GM12878 (cell line): ENCODE data around the gene DGKQ. TPM values are rescaled to one million over a fixed set of nuclear protein-coding genes. Genes with fewer than 3 reads are reported as not detected.

ENCODE experiments used
- CHD4 ChIP-seq: fragments of 200-600 bp; sonication (generic); IDR thresholded peaks from 2 replicates; pipeline ENCODE4 v1.6.1; 2016; ENCODE audit warnings: mild to moderate bottlenecking
- IKZF2 ChIP-seq, 2 experiments: fragments of 450-650 bp; IDR thresholded peaks; 2 replicates each; pipeline ENCODE4 v1.6.1; 2017; ENCODE audit warnings: mild to moderate bottlenecking in 2 of 2, moderate library complexity in 2 of 2
- JUND ChIP-seq: IDR thresholded peaks from 2 replicates; pipeline ENCODE4 v1.6.1; 2012; ENCODE audit warnings: low read depth, mild to moderate bottlenecking, low read length, improper control_type of control experiment, moderate library complexity
- MTA3 ChIP-seq: IDR thresholded peaks from 2 replicates; pipeline ENCODE4 v1.6.1; 2012; ENCODE audit warnings: low read length, inconsistent platforms, borderline replicate concordance
- RCOR1 ChIP-seq: conservative IDR thresholded peaks from 2 replicates; pipeline ENCODE4 v1.6.1; 2012; ENCODE audit warnings: low read depth, low read length, improper control_type of control experiment
- YY1 ChIP-seq: IDR thresholded peaks from 2 replicates; pipeline ENCODE4 v1.6.1; 2011; ENCODE audit warnings: low read depth, mild to moderate bottlenecking, low read length
- polyA plus RNA-seq, 11 experiments: library from polyadenylated mRNA; depleted of rRNA in 4 of 11; unstranded in 6 of 11; stranded (reverse) in 5 of 11; fragments of >200 nt; fragmentation: Nextera tagmentation in 4 of 11; fragmentation: Illumina TruSeq in 1 of 11; extraction: Ambion mirVana in 4 of 11; extraction: Trizol in 1 of 11; gene quantifications; 1 replicate in 1 of 11; 2 replicates in 10 of 11; pipeline versions ENCODE4 v1.2.1 to v1.2.3, GENCODE V29; 2011 to 2016; ENCODE audit warnings: inconsistent platforms in 2 of 11, missing spikeins in 2 of 11, low read depth in 1 of 11
- total RNA-seq, 4 experiments: library from RNA; depleted of rRNA in 3 of 4; stranded (reverse); fragments of >200 nt in 3 of 4; fragmentation: Illumina TruSeq in 1 of 4; extraction: Trizol in 1 of 4; gene quantifications; 2 replicates each; pipeline versions ENCODE4 v1.2.1 to v1.2.3, GENCODE V29; 2013 to 2021
- TF ChIP-seq, protein P1 (sequence below): IDR thresholded peaks from 2 replicates; pipeline ENCODE4 v1.6.1; 2012; ENCODE audit warnings: mild to moderate bottlenecking, low read depth, low read length
- TF ChIP-seq, protein P2 (sequence below): fragments of 450-650 bp; IDR thresholded peaks from 2 replicates; pipeline ENCODE4 v1.6.1; 2017; ENCODE audit warnings: mild to moderate bottlenecking, moderate library complexity

DGKQ gene
- total and polyA plus RNA-seq, 10 of the 15 experiments (the other 5 are each of a cell fraction or from before 2014, with no cell fraction given) = 0.11 to 10.5 (median 1.4) TPM

DNA sequence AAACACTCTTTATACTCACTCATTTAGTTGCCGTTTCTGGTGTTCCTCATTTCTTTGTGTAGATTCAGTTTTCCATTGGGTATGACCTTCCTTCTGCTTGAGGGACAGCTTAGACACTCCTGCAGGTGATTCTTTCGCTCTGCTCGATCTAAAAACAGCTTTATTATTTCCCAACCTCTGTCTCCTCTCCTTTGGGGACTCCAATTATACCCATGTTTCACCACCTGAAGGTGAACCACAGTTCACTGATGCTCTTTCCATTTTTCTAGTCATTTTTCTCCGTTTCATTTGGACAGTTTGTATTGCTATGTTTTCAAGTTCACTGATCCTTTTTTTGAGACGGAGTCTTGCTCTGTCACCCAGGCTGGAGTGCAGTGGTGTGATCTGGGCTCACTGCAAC, 33.5 kb upstream of the DGKQ start (continued):
- TF ChIP-seq, protein P1, sequence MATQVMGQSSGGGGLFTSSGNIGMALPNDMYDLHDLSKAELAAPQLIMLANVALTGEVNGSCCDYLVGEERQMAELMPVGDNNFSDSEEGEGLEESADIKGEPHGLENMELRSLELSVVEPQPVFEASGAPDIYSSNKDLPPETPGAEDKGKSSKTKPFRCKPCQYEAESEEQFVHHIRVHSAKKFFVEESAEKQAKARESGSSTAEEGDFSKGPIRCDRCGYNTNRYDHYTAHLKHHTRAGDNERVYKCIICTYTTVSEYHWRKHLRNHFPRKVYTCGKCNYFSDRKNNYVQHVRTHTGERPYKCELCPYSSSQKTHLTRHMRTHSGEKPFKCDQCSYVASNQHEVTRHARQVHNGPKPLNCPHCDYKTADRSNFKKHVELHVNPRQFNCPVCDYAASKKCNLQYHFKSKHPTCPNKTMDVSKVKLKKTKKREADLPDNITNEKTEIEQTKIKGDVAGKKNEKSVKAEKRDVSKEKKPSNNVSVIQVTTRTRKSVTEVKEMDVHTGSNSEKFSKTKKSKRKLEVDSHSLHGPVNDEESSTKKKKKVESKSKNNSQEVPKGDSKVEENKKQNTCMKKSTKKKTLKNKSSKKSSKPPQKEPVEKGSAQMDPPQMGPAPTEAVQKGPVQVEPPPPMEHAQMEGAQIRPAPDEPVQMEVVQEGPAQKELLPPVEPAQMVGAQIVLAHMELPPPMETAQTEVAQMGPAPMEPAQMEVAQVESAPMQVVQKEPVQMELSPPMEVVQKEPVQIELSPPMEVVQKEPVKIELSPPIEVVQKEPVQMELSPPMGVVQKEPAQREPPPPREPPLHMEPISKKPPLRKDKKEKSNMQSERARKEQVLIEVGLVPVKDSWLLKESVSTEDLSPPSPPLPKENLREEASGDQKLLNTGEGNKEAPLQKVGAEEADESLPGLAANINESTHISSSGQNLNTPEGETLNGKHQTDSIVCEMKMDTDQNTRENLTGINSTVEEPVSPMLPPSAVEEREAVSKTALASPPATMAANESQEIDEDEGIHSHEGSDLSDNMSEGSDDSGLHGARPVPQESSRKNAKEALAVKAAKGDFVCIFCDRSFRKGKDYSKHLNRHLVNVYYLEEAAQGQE = no peak
- no peak for TF ChIP-seq JUND
- no peak for TF ChIP-seq IKZF2 (IDR thresholded peaks at IDR 0.05)
- TF ChIP-seq, protein P2, sequence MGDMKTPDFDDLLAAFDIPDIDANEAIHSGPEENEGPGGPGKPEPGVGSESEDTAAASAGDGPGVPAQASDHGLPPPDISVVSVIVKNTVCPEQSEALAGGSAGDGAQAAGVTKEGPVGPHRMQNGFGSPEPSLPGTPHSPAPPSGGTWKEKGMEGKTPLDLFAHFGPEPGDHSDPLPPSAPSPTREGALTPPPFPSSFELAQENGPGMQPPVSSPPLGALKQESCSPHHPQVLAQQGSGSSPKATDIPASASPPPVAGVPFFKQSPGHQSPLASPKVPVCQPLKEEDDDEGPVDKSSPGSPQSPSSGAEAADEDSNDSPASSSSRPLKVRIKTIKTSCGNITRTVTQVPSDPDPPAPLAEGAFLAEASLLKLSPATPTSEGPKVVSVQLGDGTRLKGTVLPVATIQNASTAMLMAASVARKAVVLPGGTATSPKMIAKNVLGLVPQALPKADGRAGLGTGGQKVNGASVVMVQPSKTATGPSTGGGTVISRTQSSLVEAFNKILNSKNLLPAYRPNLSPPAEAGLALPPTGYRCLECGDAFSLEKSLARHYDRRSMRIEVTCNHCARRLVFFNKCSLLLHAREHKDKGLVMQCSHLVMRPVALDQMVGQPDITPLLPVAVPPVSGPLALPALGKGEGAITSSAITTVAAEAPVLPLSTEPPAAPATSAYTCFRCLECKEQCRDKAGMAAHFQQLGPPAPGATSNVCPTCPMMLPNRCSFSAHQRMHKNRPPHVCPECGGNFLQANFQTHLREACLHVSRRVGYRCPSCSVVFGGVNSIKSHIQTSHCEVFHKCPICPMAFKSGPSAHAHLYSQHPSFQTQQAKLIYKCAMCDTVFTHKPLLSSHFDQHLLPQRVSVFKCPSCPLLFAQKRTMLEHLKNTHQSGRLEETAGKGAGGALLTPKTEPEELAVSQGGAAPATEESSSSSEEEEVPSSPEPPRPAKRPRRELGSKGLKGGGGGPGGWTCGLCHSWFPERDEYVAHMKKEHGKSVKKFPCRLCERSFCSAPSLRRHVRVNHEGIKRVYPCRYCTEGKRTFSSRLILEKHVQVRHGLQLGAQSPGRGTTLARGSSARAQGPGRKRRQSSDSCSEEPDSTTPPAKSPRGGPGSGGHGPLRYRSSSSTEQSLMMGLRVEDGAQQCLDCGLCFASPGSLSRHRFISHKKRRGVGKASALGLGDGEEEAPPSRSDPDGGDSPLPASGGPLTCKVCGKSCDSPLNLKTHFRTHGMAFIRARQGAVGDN = no peak
- TF ChIP-seq MTA3 = no peak
- no peak for TF ChIP-seq YY1
- TF ChIP-seq CHD4 = no peak
- no peak for TF ChIP-seq RCOR1
- TF ChIP-seq, all 136 proteins: peak for 0
